Right hindlimb (tissue), 1 donor: ENCODE data around the gene TMEM182.
A peak's percentile ranks its signal among the peaks of the same experiment; 100 is the strongest.

Experiments
- DNase-seq: peaks from one replicate; pipeline ENCODE4 v3.0.0-alpha.2; 2018

Gene TMEM182

GRCh38 chr2:102803041-102803896 is 41.4 kb downstream of the TMEM182 start:
- no peak for DNase-seq

GRCh38 chr2:102803897-102804217 is 42.0 kb downstream of the TMEM182 start:
- DNase-seq, result no peak

GRCh38 chr2:102806250-102806837 is 44.5 kb downstream of the TMEM182 start:
- peak; percentile 77 for DNase-seq

- no peak for DNase-seq
Measured at GRCh38 chr2:102809291-102810189, 47.7 kb downstream of the TMEM182 start.

- DNase-seq, result no peak
Measured at GRCh38 chr2:102815285-102815684, 53.5 kb downstream of the TMEM182 start.

- DNase-seq, result peak; percentile 68
Measured at GRCh38 chr2:102826904-102827303, 65.1 kb downstream of the TMEM182 start.

- DNase-seq, result no peak
Measured at GRCh38 chr2:102832789-102833188, 71.0 kb downstream of the TMEM182 start.

GRCh38 chr2:102834523-102835273 is 72.9 kb downstream of the TMEM182 start:
- no peak for DNase-seq

GRCh38 chr2:102837626-102838198 is 75.9 kb downstream of the TMEM182 start:
- DNase-seq, result no peak

- peak; percentile 39 for DNase-seq
Measured at GRCh38 chr2:102839668-102840388, 78.0 kb downstream of the TMEM182 start.

GRCh38 chr2:102841107-102841840 is 79.4 kb downstream of the TMEM182 start:
- peak; percentile 59 for DNase-seq

- DNase-seq, result no peak
Measured at GRCh38 chr2:102843764-102844443, 82.1 kb downstream of the TMEM182 start.

GRCh38 chr2:102844911-102845310 is 83.1 kb downstream of the TMEM182 start:
- no peak for DNase-seq

GRCh38 chr2:102848366-102848839 is 86.6 kb downstream of the TMEM182 start:
- peak; percentile 87 for DNase-seq

GRCh38 chr2:102850888-102851287 is 89.1 kb downstream of the TMEM182 start:
- DNase-seq, result no peak

GRCh38 chr2:102852867-102853266 is 91.0 kb downstream of the TMEM182 start:
- DNase-seq, result no peak
